Ovary (tissue), 9 donors: ENCODE data around the gene IQCN. TPM values are rescaled to one million over a fixed set of nuclear protein-coding genes. Genes with fewer than 3 reads are reported as not detected.

Experiments
- DNase-seq, 5 donors: peaks; one replicate each; pipeline ENCODE4 v3.0.0-alpha.2; 2019 to 2020
- H3K27ac ChIP-seq, 2 donors: fragments of 200-600 bp; one replicate each; pipeline versions ENCODE4 v1.5.1 to v1.8.0; 2019 to 2022
- H3K27me3 ChIP-seq: fragments of 200-600 bp; one replicate; pipeline ENCODE4 v1.8.0; 2022
- H3K36me3 ChIP-seq: fragments of 200-600 bp; sonication (generic); one replicate; pipeline ENCODE4 v1.5.1; 2019
- H3K4me1 ChIP-seq: one replicate; pipeline ENCODE4 v1.8.1; 2013; ENCODE audit warnings: mild to moderate bottlenecking, moderate library complexity; ENCODE audit not compliant: insufficient read depth
- H3K4me3 ChIP-seq: fragments of 200-600 bp; sonication (generic); one replicate; pipeline ENCODE4 v1.5.1; 2017
- H3K9me3 ChIP-seq, 2 donors: fragments of 200-600 bp in 1 of 2; sonication (generic) in 1 of 2; one replicate each; pipeline versions ENCODE4 v1.5.1 to v1.8.1; 2013 to 2019; ENCODE audit warnings: mild to moderate bottlenecking in 1 of 2, moderate library complexity in 1 of 2
- EP300 ChIP-seq: sonication (generic); formaldehyde crosslinking; IDR thresholded peaks from one replicate; pipeline ENCODE4 v1.6.1; 2017; ENCODE audit warnings: antibody characterized with exemption
- POLR2A ChIP-seq: fragments of 450-650 bp; IDR thresholded peaks from one replicate; pipeline ENCODE4 v1.6.1; 2017; ENCODE audit warnings: antibody characterized with exemption, mild to moderate bottlenecking, moderate library complexity
- WGBS, 3 donors: extraction: QIAGEN DNeasy Blood & Tissue Kit in 1 of 3; methylation state at CpG; one replicate each; pipeline versions ENCODE4 v1.1.5 to v1.1.7; 2013 to 2017; 5-methylcytosine and 5-hydroxymethylcytosine counted together
- intact Hi-C, 4 donors: fragments of 100-400 bp; cut with DNase I; formaldehyde crosslinking; loops; one replicate each; pipeline versions ENCODE4 v1.11.0 to v1.15.1; 2022 to 2023
- polyA plus RNA-seq, 2 donors: library from polyadenylated mRNA; stranded (reverse); fragments of 200-250 nt in 1 of 2; fragments of 350-450 nt in 1 of 2; fragmentation: Illumina TruSeq in 1 of 2; extraction: RNeasy Lipid Tissue Mini Kit (QIAGEN cat#74804) in 1 of 2; gene quantifications; one replicate each; pipeline ENCODE4 v1.2.3, GENCODE V29; 2013 to 2014
- total RNA-seq, 7 donors: library from RNA; depleted of rRNA in 2 of 7; stranded (reverse); fragments of >200 nt in 2 of 7; fragmentation: NEBNext Ultra II Directional in 3 of 7; extraction: Animal tissue kit (Norgen Biotek cat#: 25700) in 3 of 7; gene quantifications; one replicate each; pipeline versions ENCODE4 v1.1.0 to v1.2.4, GENCODE V29; 2016 to 2023
- TF ChIP-seq, protein P1 (sequence below), 3 donors: fragments of 450-650 bp in 2 of 3; fragments of 200-600 bp in 1 of 3; IDR thresholded peaks; one replicate each; pipeline versions ENCODE4 v1.5.1 to v1.8.0; 2016 to 2022; ENCODE audit warnings: antibody characterized with exemption in 3 of 3, mild to moderate bottlenecking in 1 of 3
- donor health status: DM: no; HTN: no; CAD: no; lungs with moderate emphysema.
- donor health status: DM: no; HTN: no; CAD: no.
- donor health status: Bipolar disorder and iron deficiency.
- donor health status: DM: yes; HTN: yes; CAD: no.
- donor health status: DM: no; HTN: no; CAD: no.
- donor health status: DM: yes; HTN: yes; CAD: no.

Gene IQCN
- total and polyA plus RNA-seq, 9 donors: 2.5 to 18.4 (median 10.8) TPM

DNA sequence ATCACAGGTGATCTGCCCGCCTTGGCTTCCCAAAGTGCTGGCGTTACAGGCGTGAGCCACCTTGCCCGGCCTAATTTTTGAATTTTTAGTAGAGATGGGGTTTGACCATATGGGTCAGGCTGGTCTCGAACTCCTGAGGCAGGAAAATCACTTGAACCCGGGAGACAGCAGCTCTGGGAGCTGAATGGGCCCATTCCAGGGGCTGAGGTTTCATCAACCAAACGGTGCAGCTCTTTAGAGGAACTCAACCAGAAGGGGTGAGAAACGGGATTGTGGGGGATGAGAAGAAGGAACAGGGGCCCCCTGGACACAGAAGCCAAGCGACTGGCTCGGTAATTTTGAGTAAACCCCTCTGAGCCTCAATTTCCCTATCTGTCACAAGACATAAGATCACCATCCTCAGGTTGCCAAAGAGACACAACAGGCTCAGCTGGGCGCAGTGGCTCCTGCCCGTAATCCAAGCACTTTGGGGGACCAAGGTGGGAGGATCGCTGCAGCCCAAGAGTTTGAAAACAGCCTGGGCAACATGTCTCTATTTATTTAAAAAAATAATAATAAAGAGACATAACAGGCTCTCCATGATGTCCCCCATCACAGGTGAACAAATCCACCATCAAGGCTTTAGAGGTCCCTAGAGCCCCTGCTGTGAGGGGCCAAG lies 562 bp downstream of the IQCN start:
- intact Hi-C loops: loop anchor here in 2 of 4 donors (10.0 kb wide), 1 partner anchor 141 kb away; the partner anchor contains the start of gene SSBP4 (in 2 of the 2)
- H3K9me3 ChIP-seq: no peaks in the 10 kb centered on the region
- no peaks in the 10 kb centered on the region for H3K36me3 ChIP-seq
- H3K4me3 ChIP-seq: no peak overlapping the region
- H3K27ac ChIP-seq: peak overlapping the region in 1 of 2 donors; percentile 66
- H3K27me3 ChIP-seq: no peaks in the 10 kb centered on the region
- TF ChIP-seq POLR2A: no peak
- TF ChIP-seq EP300: no peak
- TF ChIP-seq, protein P1, sequence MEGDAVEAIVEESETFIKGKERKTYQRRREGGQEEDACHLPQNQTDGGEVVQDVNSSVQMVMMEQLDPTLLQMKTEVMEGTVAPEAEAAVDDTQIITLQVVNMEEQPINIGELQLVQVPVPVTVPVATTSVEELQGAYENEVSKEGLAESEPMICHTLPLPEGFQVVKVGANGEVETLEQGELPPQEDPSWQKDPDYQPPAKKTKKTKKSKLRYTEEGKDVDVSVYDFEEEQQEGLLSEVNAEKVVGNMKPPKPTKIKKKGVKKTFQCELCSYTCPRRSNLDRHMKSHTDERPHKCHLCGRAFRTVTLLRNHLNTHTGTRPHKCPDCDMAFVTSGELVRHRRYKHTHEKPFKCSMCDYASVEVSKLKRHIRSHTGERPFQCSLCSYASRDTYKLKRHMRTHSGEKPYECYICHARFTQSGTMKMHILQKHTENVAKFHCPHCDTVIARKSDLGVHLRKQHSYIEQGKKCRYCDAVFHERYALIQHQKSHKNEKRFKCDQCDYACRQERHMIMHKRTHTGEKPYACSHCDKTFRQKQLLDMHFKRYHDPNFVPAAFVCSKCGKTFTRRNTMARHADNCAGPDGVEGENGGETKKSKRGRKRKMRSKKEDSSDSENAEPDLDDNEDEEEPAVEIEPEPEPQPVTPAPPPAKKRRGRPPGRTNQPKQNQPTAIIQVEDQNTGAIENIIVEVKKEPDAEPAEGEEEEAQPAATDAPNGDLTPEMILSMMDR (IDR thresholded peaks at IDR 0.05): no peak
- 86 to 93% (median 93%) methylated on average over 13 of the region's 13 CpGs for WGBS, 3 donors
- DNase-seq: peak in 1 of 5 donors; percentile 51
- H3K4me1 ChIP-seq: peaks cover 13% of the 10 kb centered on the region

DNA sequence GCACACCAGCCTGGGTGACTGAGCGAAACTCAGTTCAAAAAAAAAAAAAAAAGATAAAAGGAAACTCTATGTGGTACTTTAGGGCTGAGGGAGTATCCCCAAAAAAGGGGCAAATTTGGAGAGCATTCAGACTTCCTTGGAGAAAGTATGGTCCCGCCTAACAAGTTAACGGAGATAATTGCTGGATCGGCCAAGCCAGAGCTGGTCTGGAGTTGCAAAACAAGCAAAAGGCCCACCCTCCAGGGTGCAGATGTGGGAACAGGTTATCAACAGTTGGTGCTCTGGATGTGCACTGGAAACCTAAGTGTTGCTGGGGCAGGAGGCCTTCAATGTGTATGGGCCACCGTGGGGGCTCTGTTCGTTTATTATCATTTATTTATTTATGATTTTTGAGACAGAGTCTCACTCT lies 2.8 kb downstream of the IQCN start:
- Histone ChIP-seq H3K4me3 (no peak overlapping the region), H3K36me3 (no peaks in the 10 kb centered on the region), H3K4me1 (peaks cover 6% of the 10 kb centered on the region), H3K27ac (peak overlapping the region in 1 of 2 donors; percentile 29), H3K27me3 (no peaks in the 10 kb centered on the region), H3K9me3 (no peaks in the 10 kb centered on the region)
- peak in 4 of 5 donors; percentile 54 to 71 (median 66) for DNase-seq
- intact Hi-C loops: loop anchor here in 2 of 4 donors (10.0 kb wide), 1 partner anchor 143 kb away; the partner anchor contains the start of gene SSBP4 (in 2 of the 2)
- TF ChIP-seq EP300 (no peak), POLR2A (no peak)
- TF ChIP-seq, protein P1 (IDR thresholded peaks at IDR 0.05): no peak
- 8 to 12% (median 11%) methylated on average over 6 of the region's 6 CpGs for WGBS, 3 donors

DNA sequence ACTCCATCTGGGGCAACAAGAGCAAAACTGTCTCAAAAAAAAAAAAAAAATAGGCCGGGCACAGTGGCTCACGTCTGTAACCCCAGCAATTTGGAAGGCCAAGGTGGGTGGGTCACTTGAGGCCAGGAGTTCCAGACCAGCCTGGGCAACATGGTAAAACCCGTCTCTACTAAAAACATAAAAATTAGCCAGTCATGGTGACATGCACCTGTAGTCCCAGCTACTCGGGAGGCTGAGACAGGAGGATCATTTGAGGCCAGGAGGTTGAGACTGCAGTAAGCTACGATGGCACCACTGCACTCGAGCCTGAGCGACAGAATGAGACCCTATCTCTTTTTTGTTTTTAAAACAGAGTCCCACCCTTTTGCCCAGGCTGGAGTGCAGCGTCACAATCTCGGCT lies 3.9 kb downstream of the IQCN start:
- intact Hi-C loops: loop anchor here in 2 of 4 donors (10.0 kb wide), 1 partner anchor 144 kb away; the partner anchor contains the start of gene SSBP4 (in 2 of the 2)
- Histone ChIP-seq H3K27me3 (no peaks in the 10 kb centered on the region), H3K36me3 (no peaks in the 10 kb centered on the region), H3K27ac (no peak overlapping the region), H3K4me1 (peaks cover 6% of the 10 kb centered on the region), H3K4me3 (no peak overlapping the region), H3K9me3 (no peaks in the 10 kb centered on the region)
- TF ChIP-seq EP300 (no peak), POLR2A (no peak)
- TF ChIP-seq, protein P1 (IDR thresholded peaks at IDR 0.05): no peak
- peak in 1 of 5 donors; percentile 26 for DNase-seq
- 84 to 92% (median 87%) methylated on average over 9 of the region's 9 CpGs for WGBS, 3 donors

DNA sequence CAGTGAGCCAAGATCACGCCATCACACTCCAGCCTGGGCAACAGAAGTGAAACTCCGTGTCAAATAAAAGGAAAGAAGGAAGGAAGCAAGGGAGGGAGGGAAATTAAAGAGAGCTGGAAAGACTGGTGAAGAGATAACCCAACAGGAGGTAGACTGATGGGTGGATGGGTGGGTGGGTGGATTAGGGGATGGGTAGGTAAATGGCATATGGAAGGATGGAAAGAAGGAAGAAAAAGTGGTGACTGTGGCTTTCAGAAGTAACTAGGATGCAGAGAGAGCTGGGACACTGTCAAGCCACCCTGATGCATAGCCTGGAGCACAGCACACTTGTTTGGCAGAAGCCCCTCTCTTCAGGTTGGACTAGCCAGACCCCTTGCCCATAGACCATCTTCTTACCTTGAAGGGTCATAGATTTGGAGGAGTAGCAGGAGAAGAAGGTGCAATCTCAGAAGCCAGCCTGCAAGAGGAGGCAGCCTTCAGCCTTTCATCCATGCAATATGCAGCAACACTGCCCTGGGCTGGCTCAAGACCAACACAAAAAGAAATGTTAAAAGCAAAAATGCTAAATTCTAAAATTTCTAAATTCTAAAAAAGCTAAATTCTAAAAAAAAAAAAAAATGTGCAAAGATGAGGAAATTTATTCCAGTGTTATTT lies 5.1 kb downstream of the IQCN start:
- peak in 1 of 5 donors; percentile 36 for DNase-seq
- intact Hi-C loops: loop anchor here in 2 of 4 donors (5.0 to 10.0 kb wide), 2 partner anchors 54 to 63 kb away; no protein-coding TSS in a partner anchor
- Histone ChIP-seq H3K27ac (no peak overlapping the region), H3K27me3 (no peaks in the 10 kb centered on the region), H3K4me3 (no peak overlapping the region), H3K9me3 (no peaks in the 10 kb centered on the region), H3K36me3 (no peaks in the 10 kb centered on the region), H3K4me1 (peaks cover under 1% of the 10 kb centered on the region)
- 83 to 86% (median 85%) methylated on average over 2 of the region's 2 CpGs for WGBS, 3 donors
- TF ChIP-seq, protein P1 (IDR thresholded peaks at IDR 0.05): no peak
- TF ChIP-seq EP300 (no peak), POLR2A (no peak)
